DND-41 (cell line): ENCODE results near the gene CSRP2.

ENCODE experiments used
- ATAC-seq: fragments of 200-7000 bp; cut with Tn5 transposase; 3 replicates; pipeline ENCODE4 v1.9.1; 2021; ENCODE audit warnings: low read depth; ENCODE audit not compliant: insufficient read depth
- DNase-seq: peaks from one replicate; pipeline ENCODE4 v3.0.0-alpha.2; 2020
- H2AFZ ChIP-seq: 2 replicates; pipeline ENCODE4 v1.6.0; 2012; ENCODE audit warnings: low read depth, low read length
- H3K27ac ChIP-seq: 2 replicates; pipeline ENCODE4 v1.5.1; 2012; ENCODE audit warnings: low read length, inconsistent platforms
- H3K27me3 ChIP-seq: fragments of 200-600 bp; sonication (generic); 2 replicates; pipeline ENCODE4 v1.6.0; 2012; ENCODE audit warnings: low read length, mild to moderate bottlenecking, inconsistent platforms; ENCODE audit not compliant: insufficient read depth, poor library complexity
- H3K36me3 ChIP-seq: 2 replicates; pipeline ENCODE4 v1.5.1; 2012; ENCODE audit warnings: low read length, inconsistent platforms; ENCODE audit not compliant: insufficient read depth
- H3K4me1 ChIP-seq: 2 replicates; pipeline ENCODE4 v1.5.1; 2012; ENCODE audit warnings: mild to moderate bottlenecking, low read length; ENCODE audit not compliant: insufficient read depth
- H3K4me2 ChIP-seq: 2 replicates; pipeline ENCODE4 v1.6.0; 2012; ENCODE audit warnings: mild to moderate bottlenecking, moderate library complexity, low read length, inconsistent platforms; ENCODE audit not compliant: insufficient read depth
- H3K4me3 ChIP-seq, 2 experiments: fragments of 200-600 bp in 1 of 2; shearing (Covaris generic) in 1 of 2; 2 replicates each; pipeline ENCODE4 v1.5.1; 2012 to 2016; ENCODE audit warnings: inconsistent platforms in 2 of 2, low read length in 2 of 2, mild to moderate bottlenecking in 2 of 2, low read depth in 1 of 2, moderate library complexity in 1 of 2
- H3K79me2 ChIP-seq: 2 replicates; pipeline ENCODE4 v1.6.0; 2012; ENCODE audit warnings: low read length, inconsistent platforms; ENCODE audit not compliant: insufficient read depth
- H3K9ac ChIP-seq: 2 replicates; pipeline ENCODE4 v1.6.0; 2012; ENCODE audit warnings: low read depth, mild to moderate bottlenecking, inconsistent platforms, low read length, moderate library complexity
- H3K9me3 ChIP-seq: 2 replicates; pipeline ENCODE4 v1.5.1; 2012; ENCODE audit warnings: low read length, moderate library complexity, mild to moderate bottlenecking, inconsistent platforms; ENCODE audit not compliant: insufficient read depth, severe bottlenecking
- H4K20me1 ChIP-seq: 2 replicates; pipeline ENCODE4 v1.6.0; 2012; ENCODE audit warnings: low read length; ENCODE audit not compliant: insufficient read depth
- EZH2 ChIP-seq: IDR thresholded peaks from 3 replicates; pipeline ENCODE4 v1.6.1; 2012; ENCODE audit warnings: borderline replicate concordance, low read depth, mild to moderate bottlenecking, moderate library complexity, low read length, inconsistent platforms; ENCODE audit not compliant: severe bottlenecking
- TF ChIP-seq, protein P1 (sequence below): IDR thresholded peaks from 2 replicates; pipeline ENCODE4 v1.5.1; 2012; ENCODE audit warnings: borderline replicate concordance, low read length, moderate library complexity, mild to moderate bottlenecking; ENCODE audit not compliant: poor library complexity, severe bottlenecking; ENCODE audit errors: extremely low read depth

Gene CSRP2

DNA sequence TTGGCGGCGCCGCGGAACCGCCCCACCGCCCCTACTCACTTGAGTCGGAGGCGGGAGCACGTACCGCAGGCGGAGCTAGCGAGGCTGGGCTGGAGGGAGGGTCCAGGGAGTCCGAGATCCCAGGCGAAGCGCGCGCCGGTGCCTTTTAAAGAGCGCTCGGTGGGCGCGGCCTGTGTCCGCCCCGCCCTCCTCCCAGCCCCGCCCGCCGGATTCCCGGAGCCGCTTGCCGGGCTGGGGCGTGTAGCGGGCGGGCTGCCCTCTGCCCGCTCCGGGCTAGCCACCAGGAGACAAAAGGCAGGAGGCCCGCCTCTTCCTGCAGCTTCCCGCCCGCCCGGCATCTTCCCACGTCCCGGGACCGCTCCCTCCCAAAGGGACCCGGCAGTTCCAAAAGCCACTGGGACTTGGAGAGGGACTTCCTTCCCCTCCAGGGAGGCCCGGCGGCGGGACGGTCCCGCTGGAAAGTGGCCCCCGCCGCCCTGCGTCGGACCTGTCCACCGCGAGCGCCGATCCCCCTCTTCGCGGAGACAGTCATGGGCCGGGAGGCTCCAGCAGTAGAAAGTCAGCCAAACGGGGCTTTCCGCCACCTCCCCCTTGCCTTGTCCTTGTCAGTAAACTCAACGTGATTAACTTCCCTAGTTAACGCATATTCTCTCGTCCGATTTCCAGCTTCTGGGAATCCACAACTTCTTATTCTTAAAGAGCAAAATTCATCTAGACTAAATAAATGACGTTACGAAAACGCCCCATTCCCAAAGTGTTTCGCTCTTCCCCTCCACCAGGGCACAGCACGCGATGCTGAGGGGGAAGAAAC, at the start of gene CSRP2:
TSS of gene CSRP2 (minus strand) at position 121 of the 811 bp plus-strand sequence. CDS start 12,759 bp downstream, outside the sequence.
- no peaks in the 10 kb centered on the region for H3K4me1 ChIP-seq
- H3K27me3 ChIP-seq, result peaks cover 2% of the 10 kb centered on the region
- ATAC-seq (no peak), DNase-seq (no peak)
- H2AFZ ChIP-seq, result no peak within 1 kb of the TSS
- no peak within 1 kb of the TSS for H3K4me2 ChIP-seq
- no peak within 1 kb of the TSS for H3K4me3 ChIP-seq
- no peaks in the 10 kb centered on the region for H3K9me3 ChIP-seq
- H3K36me3 ChIP-seq, result no peaks in the 10 kb centered on the region
- H3K79me2 ChIP-seq, result no peaks in the 10 kb centered on the region
- H4K20me1 ChIP-seq, result no peaks in the 10 kb centered on the region
- TF ChIP-seq, protein P1, sequence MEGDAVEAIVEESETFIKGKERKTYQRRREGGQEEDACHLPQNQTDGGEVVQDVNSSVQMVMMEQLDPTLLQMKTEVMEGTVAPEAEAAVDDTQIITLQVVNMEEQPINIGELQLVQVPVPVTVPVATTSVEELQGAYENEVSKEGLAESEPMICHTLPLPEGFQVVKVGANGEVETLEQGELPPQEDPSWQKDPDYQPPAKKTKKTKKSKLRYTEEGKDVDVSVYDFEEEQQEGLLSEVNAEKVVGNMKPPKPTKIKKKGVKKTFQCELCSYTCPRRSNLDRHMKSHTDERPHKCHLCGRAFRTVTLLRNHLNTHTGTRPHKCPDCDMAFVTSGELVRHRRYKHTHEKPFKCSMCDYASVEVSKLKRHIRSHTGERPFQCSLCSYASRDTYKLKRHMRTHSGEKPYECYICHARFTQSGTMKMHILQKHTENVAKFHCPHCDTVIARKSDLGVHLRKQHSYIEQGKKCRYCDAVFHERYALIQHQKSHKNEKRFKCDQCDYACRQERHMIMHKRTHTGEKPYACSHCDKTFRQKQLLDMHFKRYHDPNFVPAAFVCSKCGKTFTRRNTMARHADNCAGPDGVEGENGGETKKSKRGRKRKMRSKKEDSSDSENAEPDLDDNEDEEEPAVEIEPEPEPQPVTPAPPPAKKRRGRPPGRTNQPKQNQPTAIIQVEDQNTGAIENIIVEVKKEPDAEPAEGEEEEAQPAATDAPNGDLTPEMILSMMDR, result no peak
- TF ChIP-seq EZH2, result no peak
- H3K9ac ChIP-seq, result no peak within 1 kb of the TSS
- no peak within 1 kb of the TSS for H3K27ac ChIP-seq

DNA sequence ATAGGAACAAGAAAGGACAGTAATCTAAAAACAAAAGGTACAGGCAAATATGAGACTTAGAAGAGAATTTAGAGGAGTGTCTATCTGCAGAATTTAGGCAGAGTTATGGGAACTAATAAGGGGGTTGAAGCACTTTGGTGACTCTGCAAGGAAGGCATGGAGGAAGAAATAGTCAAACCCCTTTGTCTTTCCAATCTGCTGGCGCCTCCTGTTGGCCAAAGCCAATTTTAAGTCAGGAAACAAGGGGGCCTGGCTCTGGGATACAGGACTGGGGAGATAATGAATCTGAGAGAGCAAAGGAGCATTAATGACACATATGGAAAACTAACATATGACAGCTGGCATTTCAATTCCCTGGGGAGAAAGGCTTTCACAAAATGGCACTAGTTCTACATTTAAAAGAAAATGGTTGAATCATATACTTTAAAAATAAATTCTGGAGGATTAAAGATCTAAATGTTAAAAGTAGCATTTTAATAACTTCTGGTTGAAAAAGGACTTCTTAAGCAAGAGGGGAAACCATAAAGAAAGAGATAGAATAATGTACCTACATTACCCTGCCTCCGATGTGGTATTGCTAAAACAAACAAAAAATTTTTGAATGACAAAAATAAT, 48.5 kb upstream of the CSRP2 start:
- Histone ChIP-seq H3K27ac (no peak overlapping the region), H3K36me3 (no peaks in the 10 kb centered on the region), H3K79me2 (no peaks in the 10 kb centered on the region), H4K20me1 (no peaks in the 10 kb centered on the region), H3K9ac (no peak overlapping the region), H3K4me3 (no peak overlapping the region), H3K27me3 (no peaks in the 10 kb centered on the region), H3K4me1 (no peaks in the 10 kb centered on the region), H2AFZ (no peak overlapping the region), H3K9me3 (no peaks in the 10 kb centered on the region), H3K4me2 (no peak overlapping the region)
- DNase-seq, result peak; percentile 46
- TF ChIP-seq, protein P1, result peak; percentile 57
- TF ChIP-seq EZH2, result no peak
- ATAC-seq, result peak; percentile 42; the same call in 1 of the 3 replicates

DNA sequence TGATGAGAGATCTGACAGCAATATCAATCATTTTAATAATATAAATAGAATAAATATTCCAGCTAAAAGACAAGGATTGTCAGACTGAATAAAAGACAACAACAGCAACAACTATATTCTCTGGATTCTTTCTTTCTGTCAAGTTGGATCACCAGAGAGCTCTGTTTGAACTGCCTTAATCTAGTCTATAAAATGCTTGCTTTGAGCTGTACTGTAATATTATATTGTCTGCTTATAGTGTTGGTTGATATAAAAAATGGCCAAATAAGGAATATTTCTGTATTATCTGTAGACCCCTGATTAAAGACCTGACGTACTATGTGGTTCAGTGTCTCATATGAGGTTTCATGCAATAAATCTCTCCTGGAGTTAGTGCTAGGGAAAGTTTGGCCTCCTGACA, 46.3 kb upstream of the CSRP2 start:
- Histone ChIP-seq H3K9ac (no peak overlapping the region), H3K4me2 (no peak overlapping the region), H3K27ac (no peak overlapping the region), H3K9me3 (no peaks in the 10 kb centered on the region), H3K4me3 (no peak overlapping the region), H4K20me1 (no peaks in the 10 kb centered on the region), H2AFZ (no peak overlapping the region), H3K36me3 (no peaks in the 10 kb centered on the region), H3K79me2 (no peaks in the 10 kb centered on the region), H3K27me3 (no peaks in the 10 kb centered on the region), H3K4me1 (no peaks in the 10 kb centered on the region)
- no peak for DNase-seq
- no peak for ATAC-seq
- TF ChIP-seq EZH2, result no peak
- TF ChIP-seq, protein P1, result no peak
